Fibroblast of peridontal ligament (primary cell): ENCODE data around the gene TMEM198.

Experiments used
- DNase-seq: peaks from one replicate; pipeline ENCODE4 v3.0.0-alpha.2; 2010; ENCODE audit errors: extremely low read depth

The TMEM198 gene

DNA sequence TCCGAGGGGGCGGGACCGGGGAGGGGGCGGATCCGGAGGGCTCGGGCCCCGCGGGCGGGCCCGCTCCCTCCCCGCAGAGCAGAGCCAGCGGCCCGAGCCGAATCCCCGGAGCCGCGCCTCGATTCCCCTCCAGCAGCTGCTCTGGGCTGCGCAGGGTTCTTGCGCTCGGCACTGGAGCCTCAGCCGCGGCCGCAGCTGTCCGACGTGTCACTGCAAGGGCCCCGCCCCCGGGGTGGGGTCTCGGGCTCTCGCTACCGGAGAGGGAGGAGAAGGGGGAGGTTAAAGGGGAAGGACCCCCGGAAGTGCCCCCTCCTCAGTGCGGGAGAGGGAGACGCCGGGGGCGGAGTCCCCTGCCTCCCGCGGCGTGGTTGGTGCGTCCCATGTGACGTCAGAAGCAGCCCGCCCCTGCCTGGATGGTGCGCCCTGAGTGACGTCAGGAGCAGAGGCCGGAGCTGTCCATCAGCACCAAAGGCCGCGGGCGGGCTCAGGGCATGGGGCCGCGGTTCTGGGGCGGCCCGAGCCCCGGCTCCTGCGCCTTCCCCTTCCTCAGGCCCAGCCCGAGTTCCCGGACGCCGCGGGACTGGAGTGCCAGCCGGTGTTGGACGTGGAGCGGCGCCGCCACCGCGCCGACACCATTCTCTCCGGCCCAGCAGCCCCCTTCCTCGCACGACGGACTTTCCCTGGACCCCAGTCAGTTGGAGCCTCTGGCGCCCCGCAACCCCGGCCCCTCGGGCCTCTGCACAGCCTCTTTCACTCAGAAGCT lies at the start of gene TMEM198, which contains the start of gene CHPF:
Gene TMEM198 (plus strand): TSS at position 433 of the 763 bp plus-strand sequence. CDS start 700 bp downstream, outside the sequence.
Gene CHPF (minus strand): TSS at position 214 of the 763 bp plus-strand sequence. CDS start 271 bp downstream, outside the sequence.
- peak; percentile 97 for DNase-seq

- no peak for DNase-seq
Measured at GRCh38 chr2:219494952-219495530, 48.8 kb upstream of the TMEM198 start.

- DNase-seq, result peak; percentile 70
Measured at GRCh38 chr2:219495531-219496122, 48.2 kb upstream of the TMEM198 start.

DNA sequence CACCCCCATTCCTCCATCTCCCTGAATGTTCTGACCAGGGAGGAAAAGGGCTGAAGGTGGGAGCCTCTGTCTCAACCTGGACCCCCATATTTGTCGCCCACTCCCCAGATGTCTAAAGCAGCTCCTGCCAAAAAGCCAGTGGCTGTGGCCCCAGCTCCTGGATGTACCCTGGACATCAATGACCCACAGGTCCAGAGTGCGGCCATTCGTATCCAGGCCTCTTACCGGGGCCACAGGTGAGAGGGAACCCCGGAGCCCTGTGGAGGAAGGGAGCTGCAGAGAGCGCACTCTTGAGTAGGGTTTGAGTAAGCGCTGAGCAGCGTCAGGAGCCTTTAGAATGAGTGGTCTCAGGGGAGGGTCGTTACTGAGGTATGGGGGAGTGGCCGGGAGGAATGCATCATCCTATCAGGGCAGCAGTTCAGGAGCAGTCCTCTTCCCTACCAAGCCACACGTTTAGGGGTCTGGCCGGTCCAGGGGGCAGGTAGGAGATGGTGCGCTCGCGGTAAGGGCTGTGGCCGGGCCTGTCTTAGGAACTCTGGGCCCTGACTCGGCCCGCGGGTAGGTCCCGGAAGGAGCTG lies 47.5 kb upstream of the TMEM198 start:
- no peak for DNase-seq

DNA sequence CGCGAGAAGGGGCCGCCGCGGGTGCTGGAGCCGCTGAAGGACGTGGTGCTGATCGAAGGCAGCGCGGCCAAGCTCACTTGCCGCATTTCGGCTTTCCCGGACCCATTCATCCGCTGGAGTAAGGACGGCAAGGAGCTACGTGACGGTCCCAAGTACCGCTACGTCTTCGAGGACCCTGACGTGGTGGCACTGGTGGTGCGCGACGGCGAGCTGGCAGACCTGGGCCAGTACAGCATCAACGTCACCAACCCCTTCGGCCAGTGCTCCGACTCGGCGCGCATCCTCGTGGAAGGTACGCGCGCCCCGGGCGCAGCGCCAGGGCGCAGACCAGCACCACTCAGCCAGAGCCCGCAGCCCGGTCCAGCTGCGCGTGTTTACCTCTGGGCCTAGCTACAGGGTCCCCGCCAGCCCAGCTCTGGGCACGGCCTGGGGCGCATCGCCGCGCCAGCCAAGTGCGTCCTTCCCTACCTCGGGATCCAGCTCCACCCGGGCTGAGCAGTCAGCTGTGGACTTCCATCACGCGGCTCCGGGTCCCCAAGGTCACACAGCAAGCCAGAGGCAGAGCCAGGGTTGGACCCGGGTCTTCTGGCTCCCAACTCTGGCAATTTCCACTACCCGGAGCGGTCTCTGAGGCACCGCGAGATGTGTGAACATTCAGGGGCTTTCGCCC lies 46.9 kb upstream of the TMEM198 start:
- DNase-seq, result no peak

GRCh38 chr2:219497495-219498279 lies 46.1 kb upstream of the TMEM198 start:
- peak; percentile 62 for DNase-seq

DNA sequence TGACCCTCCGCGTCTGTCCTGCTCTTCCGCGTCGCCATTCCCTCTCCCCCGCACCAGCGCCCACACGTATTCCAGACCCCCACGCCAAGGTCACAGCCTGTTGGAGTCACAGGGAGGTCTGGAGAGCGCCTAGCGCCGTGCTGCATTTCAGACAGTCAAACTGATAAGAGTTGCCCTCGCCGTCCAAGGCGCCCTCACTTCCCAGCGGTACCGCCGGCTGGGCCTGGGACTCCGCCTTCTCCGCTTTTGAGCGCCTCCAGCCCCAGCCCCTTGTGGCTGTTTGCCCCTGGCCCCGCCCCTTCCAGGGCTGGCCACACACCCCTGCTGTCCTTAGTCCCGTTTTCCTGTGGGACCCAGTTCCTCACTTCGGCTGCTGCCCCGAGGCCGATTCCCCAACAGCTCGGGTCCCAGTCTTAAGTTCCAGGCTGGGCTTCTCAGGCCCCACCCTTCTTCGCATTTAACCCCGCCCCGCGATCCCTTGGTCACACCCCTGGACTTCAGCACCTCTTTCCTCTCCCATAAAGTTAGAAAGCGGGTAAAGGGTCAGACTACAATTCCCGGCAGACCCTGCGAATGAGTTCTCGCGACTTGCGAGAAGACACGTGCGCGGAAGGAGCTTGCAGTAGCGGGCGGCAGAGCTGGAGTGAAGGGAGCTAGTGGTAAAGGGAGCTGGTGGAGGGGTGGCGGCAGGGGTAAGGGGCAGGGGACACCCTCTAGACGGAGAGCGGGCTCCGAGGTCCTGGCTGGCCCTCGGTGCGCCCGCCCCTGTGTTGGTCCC lies 45.4 kb upstream of the TMEM198 start, which contains the start of gene GMPPA:
Gene GMPPA (plus strand): TSS at position 612 of the 778 bp plus-strand sequence. CDS start 1,085 bp downstream, outside the sequence.
- DNase-seq, result peak; percentile 99

DNA sequence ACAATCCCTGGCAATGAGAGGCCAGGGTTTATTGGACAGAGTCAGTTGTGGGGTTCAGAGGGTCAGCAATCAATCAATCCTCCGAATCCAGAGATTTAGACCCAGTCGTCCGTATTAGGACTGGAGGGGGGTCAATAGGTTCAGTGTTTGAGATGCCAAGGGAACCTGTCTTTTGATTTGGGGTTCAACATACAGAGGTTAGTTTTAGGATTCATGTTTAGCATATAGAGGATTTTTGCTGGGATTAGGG lies 44.8 kb upstream of the TMEM198 start:
- DNase-seq, result no peak

GRCh38 chr2:219499555-219499954 lies 44.3 kb upstream of the TMEM198 start:
- no peak for DNase-seq

DNA sequence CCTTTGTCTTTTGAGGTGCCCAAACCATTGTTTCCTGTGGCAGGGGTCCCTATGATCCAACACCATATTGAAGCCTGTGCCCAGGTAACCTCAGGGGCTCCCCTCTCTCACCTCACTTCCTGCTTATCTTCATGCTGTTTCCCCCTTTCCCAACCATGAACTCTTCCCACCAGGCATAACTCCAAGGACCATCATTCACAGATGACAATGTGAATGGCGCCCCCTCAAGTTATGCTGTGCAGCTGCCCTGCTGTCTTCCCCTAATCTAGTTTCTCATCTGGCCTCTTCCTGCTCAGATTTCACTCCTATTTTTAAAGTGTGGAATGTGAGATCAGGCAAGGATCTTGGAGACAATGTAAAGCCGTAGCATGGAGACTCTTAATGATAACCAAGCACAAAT lies 43.7 kb upstream of the TMEM198 start:
- peak; percentile 29 for DNase-seq

DNA sequence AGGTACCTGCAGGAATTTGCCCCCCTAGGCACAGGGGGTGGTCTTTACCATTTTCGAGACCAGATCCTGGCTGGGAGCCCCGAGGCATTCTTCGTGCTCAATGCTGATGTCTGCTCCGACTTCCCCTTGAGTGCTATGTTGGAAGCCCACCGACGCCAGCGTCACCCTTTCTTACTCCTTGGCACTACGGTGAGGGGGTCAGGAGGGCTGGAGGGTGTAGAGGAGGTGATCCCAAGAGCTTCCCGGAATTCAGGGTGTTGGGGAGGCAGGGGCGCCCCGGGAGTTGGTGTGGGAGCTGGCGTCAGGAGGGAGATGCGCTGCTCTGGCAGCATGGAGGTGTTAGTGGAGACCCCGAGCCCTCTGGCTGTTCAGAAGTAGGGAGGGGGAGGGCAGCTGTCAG lies 42.0 kb upstream of the TMEM198 start:
- DNase-seq, result no peak

- no peak for DNase-seq
Measured at GRCh38 chr2:219502618-219503017, 41.2 kb upstream of the TMEM198 start.

GRCh38 chr2:219505585-219505984 lies 38.2 kb upstream of the TMEM198 start:
- DNase-seq, result no peak

DNA sequence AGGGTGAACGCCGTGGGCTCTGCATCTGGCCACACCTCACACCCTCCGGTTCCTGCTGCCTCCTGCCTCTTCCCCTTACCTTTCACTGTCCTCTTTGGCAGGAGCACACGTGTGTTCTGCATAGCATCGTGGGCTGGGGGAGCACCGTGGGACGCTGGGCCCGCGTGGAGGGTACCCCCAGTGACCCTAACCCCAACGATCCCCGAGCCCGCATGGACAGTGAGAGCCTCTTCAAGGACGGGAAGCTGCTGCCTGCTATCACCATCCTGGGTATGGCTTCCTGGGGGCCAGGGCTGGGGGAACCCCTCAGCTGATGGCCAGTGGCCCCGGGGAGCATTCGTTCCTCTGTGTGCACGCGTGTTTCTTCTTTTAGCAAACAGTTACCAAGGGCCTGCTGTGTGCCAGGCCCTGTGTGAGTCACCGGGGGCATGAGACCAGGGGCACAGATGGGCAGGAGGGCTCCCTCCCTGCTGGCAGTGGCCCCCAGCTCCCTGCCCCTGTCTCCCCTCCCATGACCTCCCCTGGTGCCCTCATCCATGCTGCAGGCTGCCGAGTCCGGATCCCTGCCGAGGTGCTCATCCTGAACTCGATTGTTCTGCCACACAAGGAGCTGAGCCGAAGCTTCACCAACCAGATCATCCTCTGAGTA lies 37.6 kb upstream of the TMEM198 start:
- DNase-seq, result no peak

- DNase-seq, result no peak
Measured at GRCh38 chr2:219506802-219507526, 36.9 kb upstream of the TMEM198 start.

- no peak for DNase-seq
Measured at GRCh38 chr2:219507581-219508443, 36.0 kb upstream of the TMEM198 start.

DNA sequence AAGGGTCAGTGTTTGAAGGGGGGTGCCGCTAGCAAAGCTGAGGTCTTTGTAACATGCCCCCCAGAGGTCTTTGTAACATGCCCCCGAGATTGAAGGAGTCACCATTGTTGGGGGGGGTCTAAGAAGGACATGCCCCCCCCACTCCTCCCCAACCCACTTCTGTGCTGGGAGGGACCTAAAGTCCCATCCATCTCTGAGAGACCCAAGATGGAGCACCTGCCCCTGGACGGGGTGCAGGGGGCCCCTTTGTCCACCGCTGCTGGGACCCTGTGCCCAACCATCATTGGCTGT lies 35.4 kb upstream of the TMEM198 start:
- no peak for DNase-seq

- no peak for DNase-seq
Measured at GRCh38 chr2:219508971-219509779, 34.7 kb upstream of the TMEM198 start.
